ENCODE results near the gene TPT1.
A peak's percentile ranks its signal among the peaks of the same experiment; 100 is the strongest.
"Not testable (repeated sequence)": the region's sequence is repeated elsewhere in the genome, so short reads cannot be mapped to it uniquely, and the experiment has no call there.

The TPT1 gene

GRCh38 chr13:45343102-45343501 lies 2.1 kb upstream of the TPT1 start:
- 93 to 97% methylated on average over 6 to 8 of the region's 9 CpGs for WGBS, 2 experiments (ENCODE audit: insufficient coverage in 2 of 2)

GRCh38 chr13:45342668-45343067 lies 1.7 kb upstream of the TPT1 start:
- Histone ChIP-seq H3K4me1 (ENCODE audit: control insufficient read depth, insufficient read depth, low read length, poor library complexity, severe bottlenecking) (peaks cover 17% of the 10 kb centered on the region), H3K36me3 (ENCODE audit: control insufficient read depth, insufficient read depth, low read length) (peaks cover 50% of the 10 kb centered on the region)
- WGBS, 2 experiments (ENCODE audit: insufficient coverage in 2 of 2) = 96 to 99% methylated on average over 8 of the region's 14 CpGs
- not testable (repeated sequence) for H3K4me3 ChIP-seq (ENCODE audit: extremely low read depth, insufficient read depth, low read length, poor library complexity, severe bottlenecking); H3K27ac ChIP-seq (ENCODE audit: low read depth, low read length, severe bottlenecking); H3K9me3 ChIP-seq (ENCODE audit: control insufficient read depth, low read length)

More at GRCh38 chr13:45343102-45343501, 2.1 kb upstream of the TPT1 start:
- Histone ChIP-seq H3K4me1 (ENCODE audit: control insufficient read depth, insufficient read depth, low read length, poor library complexity, severe bottlenecking) (peaks cover 14% of the 10 kb centered on the region), H3K36me3 (ENCODE audit: control insufficient read depth, insufficient read depth, low read length) (peaks cover 50% of the 10 kb centered on the region)
- not testable (repeated sequence) for H3K27ac ChIP-seq (ENCODE audit: low read depth, low read length, severe bottlenecking); H3K9me3 ChIP-seq (ENCODE audit: control insufficient read depth, low read length); H3K4me3 ChIP-seq (ENCODE audit: extremely low read depth, insufficient read depth, low read length, poor library complexity, severe bottlenecking)

GRCh38 chr13:45341799-45342500 lies 967 bp upstream of the TPT1 start:
- Histone ChIP-seq H3K36me3 (ENCODE audit: control insufficient read depth, insufficient read depth, low read length) (peaks cover 54% of the 10 kb centered on the region), H3K9me3 (ENCODE audit: control insufficient read depth, low read length) (no peaks in the 10 kb centered on the region), H3K4me1 (ENCODE audit: control insufficient read depth, insufficient read depth, low read length, poor library complexity, severe bottlenecking) (peaks cover 17% of the 10 kb centered on the region), H3K27ac (ENCODE audit: low read depth, low read length, severe bottlenecking) (peak overlapping the region; percentile 86), H3K4me3 (ENCODE audit: extremely low read depth, insufficient read depth, low read length, poor library complexity, severe bottlenecking) (peak overlapping the region; percentile 99)
- 45 to 52% methylated on average over 10 to 11 of the region's 17 CpGs for WGBS, 2 experiments (ENCODE audit: insufficient coverage in 2 of 2)

GRCh38 chr13:45340422-45341033 lies 455 bp downstream of the TPT1 start:
- 0% methylated on average over 26 to 38 of the region's 64 CpGs for WGBS, 2 experiments (ENCODE audit: insufficient coverage in 2 of 2)
- H3K4me3 ChIP-seq (ENCODE audit: extremely low read depth, insufficient read depth, low read length, poor library complexity, severe bottlenecking) = peak overlapping the region; percentile 99
- H3K27ac ChIP-seq (ENCODE audit: low read depth, low read length, severe bottlenecking) = peak overlapping the region; percentile 99
- H3K9me3 ChIP-seq (ENCODE audit: control insufficient read depth, low read length) = no peaks in the 10 kb centered on the region
- peaks cover 21% of the 10 kb centered on the region for H3K4me1 ChIP-seq (ENCODE audit: control insufficient read depth, insufficient read depth, low read length, poor library complexity, severe bottlenecking)
- H3K36me3 ChIP-seq (ENCODE audit: control insufficient read depth, insufficient read depth, low read length) = peaks cover 64% of the 10 kb centered on the region

GRCh38 chr13:45339867-45340266 lies 1.1 kb downstream of the TPT1 start:
- H3K36me3 ChIP-seq (ENCODE audit: control insufficient read depth, insufficient read depth, low read length) = peaks cover 65% of the 10 kb centered on the region
- H3K9me3 ChIP-seq (ENCODE audit: control insufficient read depth, low read length) = no peaks in the 10 kb centered on the region
- H3K4me1 ChIP-seq (ENCODE audit: control insufficient read depth, insufficient read depth, low read length, poor library complexity, severe bottlenecking) = peaks cover 27% of the 10 kb centered on the region
- 16 to 17% methylated on average over 8 to 9 of the region's 11 CpGs for WGBS, 2 experiments (ENCODE audit: insufficient coverage in 2 of 2)
- H3K4me3 ChIP-seq (ENCODE audit: extremely low read depth, insufficient read depth, low read length, poor library complexity, severe bottlenecking) = peak overlapping the region; percentile 99
- peak overlapping the region; percentile 99 for H3K27ac ChIP-seq (ENCODE audit: low read depth, low read length, severe bottlenecking)

- Histone ChIP-seq H3K4me1 (ENCODE audit: control insufficient read depth, insufficient read depth, low read length, poor library complexity, severe bottlenecking) (peaks cover 27% of the 10 kb centered on the region), H3K4me3 (ENCODE audit: extremely low read depth, insufficient read depth, low read length, poor library complexity, severe bottlenecking) (peak overlapping the region; percentile 99), H3K36me3 (ENCODE audit: control insufficient read depth, insufficient read depth, low read length) (peaks cover 62% of the 10 kb centered on the region), H3K9me3 (ENCODE audit: control insufficient read depth, low read length) (no peaks in the 10 kb centered on the region), H3K27ac (ENCODE audit: low read depth, low read length, severe bottlenecking) (no peak overlapping the region)
Observed at GRCh38 chr13:45339399-45339798, 1.6 kb downstream of the TPT1 start.

- Histone ChIP-seq H3K27ac (ENCODE audit: low read depth, low read length, severe bottlenecking) (no peak overlapping the region), H3K4me3 (ENCODE audit: extremely low read depth, insufficient read depth, low read length, poor library complexity, severe bottlenecking) (peak overlapping the region; percentile 99), H3K9me3 (ENCODE audit: control insufficient read depth, low read length) (no peaks in the 10 kb centered on the region), H3K4me1 (ENCODE audit: control insufficient read depth, insufficient read depth, low read length, poor library complexity, severe bottlenecking) (peaks cover 35% of the 10 kb centered on the region), H3K36me3 (ENCODE audit: control insufficient read depth, insufficient read depth, low read length) (peaks cover 59% of the 10 kb centered on the region)
- WGBS, 2 experiments (ENCODE audit: insufficient coverage in 2 of 2) = no CpG with 5 or more reads among the region's 1 CpG
Observed at GRCh38 chr13:45337803-45338202, 3.2 kb downstream of the TPT1 start.

- no peak overlapping the region for H3K27ac ChIP-seq (ENCODE audit: low read depth, low read length, severe bottlenecking)
- no peaks in the 10 kb centered on the region for H3K9me3 ChIP-seq (ENCODE audit: control insufficient read depth, low read length)
- peaks cover 35% of the 10 kb centered on the region for H3K4me1 ChIP-seq (ENCODE audit: control insufficient read depth, insufficient read depth, low read length, poor library complexity, severe bottlenecking)
- H3K36me3 ChIP-seq (ENCODE audit: control insufficient read depth, insufficient read depth, low read length) = peaks cover 59% of the 10 kb centered on the region
- WGBS, 2 experiments (ENCODE audit: insufficient coverage in 2 of 2) = 97 to 100% methylated on average over 2 to 3 of the region's 3 CpGs
- H3K4me3 ChIP-seq (ENCODE audit: extremely low read depth, insufficient read depth, low read length, poor library complexity, severe bottlenecking) = no peak overlapping the region
Observed at GRCh38 chr13:45337395-45337794, 3.6 kb downstream of the TPT1 start.

GRCh38 chr13:45336025-45336800 lies 4.8 kb downstream of the TPT1 start:
- Histone ChIP-seq H3K27ac (ENCODE audit: low read depth, low read length, severe bottlenecking) (no peak overlapping the region), H3K9me3 (ENCODE audit: control insufficient read depth, low read length) (no peaks in the 10 kb centered on the region), H3K36me3 (ENCODE audit: control insufficient read depth, insufficient read depth, low read length) (peaks cover 59% of the 10 kb centered on the region), H3K4me3 (ENCODE audit: extremely low read depth, insufficient read depth, low read length, poor library complexity, severe bottlenecking) (no peak overlapping the region), H3K4me1 (ENCODE audit: control insufficient read depth, insufficient read depth, low read length, poor library complexity, severe bottlenecking) (peaks cover 41% of the 10 kb centered on the region)
- WGBS, 2 experiments (ENCODE audit: insufficient coverage in 2 of 2) = 91 to 96% methylated on average over 9 of the region's 9 CpGs

- Histone ChIP-seq H3K36me3 (ENCODE audit: control insufficient read depth, insufficient read depth, low read length) (peaks cover 57% of the 10 kb centered on the region), H3K9me3 (ENCODE audit: control insufficient read depth, low read length) (no peaks in the 10 kb centered on the region), H3K4me3 (ENCODE audit: extremely low read depth, insufficient read depth, low read length, poor library complexity, severe bottlenecking) (no peak overlapping the region), H3K27ac (ENCODE audit: low read depth, low read length, severe bottlenecking) (peak overlapping the region; percentile 0), H3K4me1 (ENCODE audit: control insufficient read depth, insufficient read depth, low read length, poor library complexity, severe bottlenecking) (peaks cover 43% of the 10 kb centered on the region)
- WGBS, 2 experiments (ENCODE audit: insufficient coverage in 2 of 2) = 85 to 92% methylated on average over 2 to 3 of the region's 3 CpGs
Observed at GRCh38 chr13:45335397-45336024, 5.5 kb downstream of the TPT1 start.
